ENCODE results near the gene CBLB.

Gene CBLB

GRCh38 chr3:105806359-105806758, 62.5 kb downstream of the CBLB start:
- no peak overlapping the region for H3K4me3 ChIP-seq (ENCODE audit: low read length)
- no peak for DNase-seq (ENCODE audit: low read depth, low spot score)
- H3K36me3 ChIP-seq (ENCODE audit: control insufficient read depth, insufficient read depth, low read length) = no peaks in the 10 kb centered on the region
- H3K9me3 ChIP-seq (ENCODE audit: control insufficient read depth, insufficient read depth, low read length) = no peaks in the 10 kb centered on the region
- no peak overlapping the region for H3K27ac ChIP-seq (ENCODE audit: low read length)
- peaks cover 2% of the 10 kb centered on the region; the same call in 1 of the 2 replicates for H3K4me1 ChIP-seq (ENCODE audit: control insufficient read depth, insufficient read depth, low read length)
- H3K27me3 ChIP-seq (ENCODE audit: control insufficient read depth, insufficient read depth, low read length) = no peaks in the 10 kb centered on the region

- Histone ChIP-seq H3K27me3 (ENCODE audit: control insufficient read depth, insufficient read depth, low read length) (no peaks in the 10 kb centered on the region), H3K4me1 (ENCODE audit: control insufficient read depth, insufficient read depth, low read length) (peaks cover 2% of the 10 kb centered on the region), H3K9me3 (ENCODE audit: control insufficient read depth, insufficient read depth, low read length) (no peaks in the 10 kb centered on the region), H3K36me3 (ENCODE audit: control insufficient read depth, insufficient read depth, low read length) (no peaks in the 10 kb centered on the region), H3K27ac (ENCODE audit: low read length) (no peak overlapping the region), H3K4me3 (ENCODE audit: low read length) (no peak overlapping the region)
- no CpG with 5 or more reads among the region's 7 CpGs for WGBS (ENCODE audit: insufficient coverage, insufficient read length)
- no peak for DNase-seq (ENCODE audit: low read depth, low spot score)
Observed at GRCh38 chr3:105805404-105805803, 63.4 kb downstream of the CBLB start.

GRCh38 chr3:105802118-105802706, 66.6 kb downstream of the CBLB start:
- Histone ChIP-seq H3K4me1 (ENCODE audit: control insufficient read depth, insufficient read depth, low read length) (peaks cover 5% of the 10 kb centered on the region), H3K36me3 (ENCODE audit: control insufficient read depth, insufficient read depth, low read length) (no peaks in the 10 kb centered on the region), H3K27me3 (ENCODE audit: control insufficient read depth, insufficient read depth, low read length) (no peaks in the 10 kb centered on the region), H3K27ac (ENCODE audit: low read length) (no peak overlapping the region), H3K9me3 (ENCODE audit: control insufficient read depth, insufficient read depth, low read length) (no peaks in the 10 kb centered on the region), H3K4me3 (ENCODE audit: low read length) (no peak overlapping the region)
- DNase-seq (ENCODE audit: low read depth, low spot score) = no peak
- WGBS (ENCODE audit: insufficient coverage, insufficient read length) = no CpG with 5 or more reads among the region's 5 CpGs

- Histone ChIP-seq H3K4me3 (ENCODE audit: low read length) (no peak overlapping the region), H3K27me3 (ENCODE audit: control insufficient read depth, insufficient read depth, low read length) (no peaks in the 10 kb centered on the region), H3K36me3 (ENCODE audit: control insufficient read depth, insufficient read depth, low read length) (no peaks in the 10 kb centered on the region), H3K4me1 (ENCODE audit: control insufficient read depth, insufficient read depth, low read length) (peaks cover 5% of the 10 kb centered on the region), H3K9me3 (ENCODE audit: control insufficient read depth, insufficient read depth, low read length) (no peaks in the 10 kb centered on the region), H3K27ac (ENCODE audit: low read length) (no peak overlapping the region)
- no peak for DNase-seq (ENCODE audit: low read depth, low spot score)
- no CpG with 5 or more reads among the region's 2 CpGs for WGBS (ENCODE audit: insufficient coverage, insufficient read length)
Observed at GRCh38 chr3:105801397-105801796, 67.4 kb downstream of the CBLB start.

- no peaks in the 10 kb centered on the region for H3K9me3 ChIP-seq (ENCODE audit: control insufficient read depth, insufficient read depth, low read length)
- no CpG with 5 or more reads among the region's 5 CpGs for WGBS (ENCODE audit: insufficient coverage, insufficient read length)
- DNase-seq (ENCODE audit: low read depth, low spot score) = no peak
- H3K4me1 ChIP-seq (ENCODE audit: control insufficient read depth, insufficient read depth, low read length) = peaks cover 5% of the 10 kb centered on the region
- H3K4me3 ChIP-seq (ENCODE audit: low read length) = no peak overlapping the region
- H3K27ac ChIP-seq (ENCODE audit: low read length) = no peak overlapping the region
- no peaks in the 10 kb centered on the region for H3K36me3 ChIP-seq (ENCODE audit: control insufficient read depth, insufficient read depth, low read length)
- H3K27me3 ChIP-seq (ENCODE audit: control insufficient read depth, insufficient read depth, low read length) = no peaks in the 10 kb centered on the region
Observed at GRCh38 chr3:105800320-105800719, 68.5 kb downstream of the CBLB start.

GRCh38 chr3:105799286-105799685, 69.5 kb downstream of the CBLB start:
- no peak overlapping the region for H3K4me3 ChIP-seq (ENCODE audit: low read length)
- WGBS (ENCODE audit: insufficient coverage, insufficient read length) = no CpG with 5 or more reads among the region's 3 CpGs
- no peak overlapping the region for H3K27ac ChIP-seq (ENCODE audit: low read length)
- no peak for DNase-seq (ENCODE audit: low read depth, low spot score)
- H3K36me3 ChIP-seq (ENCODE audit: control insufficient read depth, insufficient read depth, low read length) = no peaks in the 10 kb centered on the region
- no peaks in the 10 kb centered on the region for H3K9me3 ChIP-seq (ENCODE audit: control insufficient read depth, insufficient read depth, low read length)
- H3K27me3 ChIP-seq (ENCODE audit: control insufficient read depth, insufficient read depth, low read length) = no peaks in the 10 kb centered on the region
- peaks cover 5% of the 10 kb centered on the region; the same call in 1 of the 2 replicates for H3K4me1 ChIP-seq (ENCODE audit: control insufficient read depth, insufficient read depth, low read length)

GRCh38 chr3:105798381-105798934, 70.4 kb downstream of the CBLB start:
- H3K4me1 ChIP-seq (ENCODE audit: control insufficient read depth, insufficient read depth, low read length) = peaks cover 5% of the 10 kb centered on the region; the same call in 1 of the 2 replicates
- no peak overlapping the region for H3K27ac ChIP-seq (ENCODE audit: low read length)
- H3K4me3 ChIP-seq (ENCODE audit: low read length) = no peak overlapping the region
- no peaks in the 10 kb centered on the region for H3K36me3 ChIP-seq (ENCODE audit: control insufficient read depth, insufficient read depth, low read length)
- no peaks in the 10 kb centered on the region for H3K9me3 ChIP-seq (ENCODE audit: control insufficient read depth, insufficient read depth, low read length)
- no peaks in the 10 kb centered on the region for H3K27me3 ChIP-seq (ENCODE audit: control insufficient read depth, insufficient read depth, low read length)
- no CpG with 5 or more reads among the region's 1 CpG for WGBS (ENCODE audit: insufficient coverage, insufficient read length)
- no peak for DNase-seq (ENCODE audit: low read depth, low spot score)

GRCh38 chr3:105793040-105793439, 75.8 kb downstream of the CBLB start:
- no peaks in the 10 kb centered on the region for H3K9me3 ChIP-seq (ENCODE audit: control insufficient read depth, insufficient read depth, low read length)
- no peak overlapping the region for H3K4me3 ChIP-seq (ENCODE audit: low read length)
- H3K4me1 ChIP-seq (ENCODE audit: control insufficient read depth, insufficient read depth, low read length) = peaks cover 1% of the 10 kb centered on the region; the same call in 1 of the 2 replicates
- no CpG with 5 or more reads among the region's 2 CpGs for WGBS (ENCODE audit: insufficient coverage, insufficient read length)
- no peak for DNase-seq (ENCODE audit: low read depth, low spot score)
- no peak overlapping the region for H3K27ac ChIP-seq (ENCODE audit: low read length)
- H3K36me3 ChIP-seq (ENCODE audit: control insufficient read depth, insufficient read depth, low read length) = no peaks in the 10 kb centered on the region
- no peaks in the 10 kb centered on the region for H3K27me3 ChIP-seq (ENCODE audit: control insufficient read depth, insufficient read depth, low read length)

GRCh38 chr3:105791919-105792786, 76.7 kb downstream of the CBLB start:
- no peak for DNase-seq (ENCODE audit: low read depth, low spot score)
- no peaks in the 10 kb centered on the region; the same call in 1 of the 2 replicates for H3K4me1 ChIP-seq (ENCODE audit: control insufficient read depth, insufficient read depth, low read length)
- no peaks in the 10 kb centered on the region for H3K27me3 ChIP-seq (ENCODE audit: control insufficient read depth, insufficient read depth, low read length)
- WGBS (ENCODE audit: insufficient coverage, insufficient read length) = no CpG with 5 or more reads among the region's 6 CpGs
- H3K4me3 ChIP-seq (ENCODE audit: low read length) = no peak overlapping the region
- no peak overlapping the region for H3K27ac ChIP-seq (ENCODE audit: low read length)
- H3K9me3 ChIP-seq (ENCODE audit: control insufficient read depth, insufficient read depth, low read length) = no peaks in the 10 kb centered on the region
- no peaks in the 10 kb centered on the region for H3K36me3 ChIP-seq (ENCODE audit: control insufficient read depth, insufficient read depth, low read length)

GRCh38 chr3:105791131-105791530, 77.7 kb downstream of the CBLB start:
- Histone ChIP-seq H3K27ac (ENCODE audit: low read length) (no peak overlapping the region), H3K36me3 (ENCODE audit: control insufficient read depth, insufficient read depth, low read length) (no peaks in the 10 kb centered on the region), H3K9me3 (ENCODE audit: control insufficient read depth, insufficient read depth, low read length) (no peaks in the 10 kb centered on the region), H3K4me3 (ENCODE audit: low read length) (no peak overlapping the region), H3K27me3 (ENCODE audit: control insufficient read depth, insufficient read depth, low read length) (no peaks in the 10 kb centered on the region), H3K4me1 (ENCODE audit: control insufficient read depth, insufficient read depth, low read length) (no peaks in the 10 kb centered on the region; the same call in 1 of the 2 replicates)
- DNase-seq (ENCODE audit: low read depth, low spot score) = no peak
- no CpG with 5 or more reads among the region's 4 CpGs for WGBS (ENCODE audit: insufficient coverage, insufficient read length)
